ENCODE measurements around the gene MAPK12. TPM values are rescaled to one million over a fixed set of nuclear protein-coding genes. Genes with fewer than 3 reads are reported as not detected.

The MAPK12 gene
- total and polyA plus RNA-seq, 9 of the 15 experiments (the other 6 are each of a cell fraction or from before 2014, with no cell fraction given) = 0.79 to 71.5 (median 32.8) TPM

DNA sequence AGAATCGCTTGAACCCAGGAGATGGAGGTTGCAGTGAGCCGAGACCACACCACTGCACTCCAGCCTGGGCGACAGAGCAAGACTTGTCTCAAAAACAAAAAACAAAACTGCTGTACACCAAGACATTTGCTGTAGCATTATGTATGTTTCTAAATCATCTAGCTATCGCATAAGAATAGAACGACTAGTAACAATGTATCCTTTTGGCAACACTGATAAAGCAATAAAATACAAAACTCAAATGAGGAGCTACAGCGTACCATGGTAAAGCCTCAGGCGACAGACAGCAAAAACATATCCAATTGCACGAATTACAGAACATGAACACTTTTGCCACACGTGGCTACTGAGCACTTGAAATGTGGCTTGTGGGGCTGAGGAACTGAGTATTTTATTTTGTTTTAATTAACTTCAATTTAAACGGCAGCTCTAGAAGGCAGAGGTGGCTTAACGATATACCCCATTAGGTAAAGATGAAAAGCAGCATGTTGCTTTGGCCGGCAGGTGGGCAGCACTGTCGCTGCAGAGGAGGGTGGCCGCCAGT is 19.0 kb downstream of the MAPK12 start:
- Histone ChIP-seq H4K20me1 (replicated peaks; ENCODE audit: control insufficient read depth, insufficient read depth, low read length) (peaks cover 15% of the 10 kb centered on the region), H3K4me1 (replicated peaks in 1 of 2; ENCODE audit: control insufficient read depth in 2 of 2, insufficient read depth in 2 of 2, low read length in 2 of 2) (peaks cover 0 to 40% of the 10 kb centered on the region in 2 experiments; a peak in 3 of 5 replicates), H3K4me2 (ENCODE audit: insufficient read depth, low read length) (peak overlapping the region; percentile 79), H3K9me3 (replicated peaks; ENCODE audit: control insufficient read depth, insufficient read depth, low read depth, low read length) (no peaks in the 10 kb centered on the region), H3K4me3 (peak overlapping the region; percentile 76), H2AFZ (ENCODE audit: low read depth, low read length) (no peak overlapping the region), H3K27me3 (ENCODE audit: control insufficient read depth in 2 of 2, insufficient read depth in 2 of 2, low read length in 2 of 2) (no peaks in the 10 kb centered on the region), H3K9ac (ENCODE audit: insufficient read depth in 1 of 2, low read depth in 2 of 2, low read length in 2 of 2) (peak overlapping the region; percentile 80 to 90), H3K9me1 (ENCODE audit: control insufficient read depth, insufficient read depth, low read length) (no peaks in the 10 kb centered on the region), H3K36me3 (ENCODE audit: control insufficient read depth, insufficient read depth, low read length) (peaks cover 40% of the 10 kb centered on the region; the same call in 2 of the 3 replicates), H3K79me2 (ENCODE audit: control insufficient read depth, insufficient read depth, low read length) (peaks cover 73% of the 10 kb centered on the region), H3K27ac (ENCODE audit: extremely low read depth, low read depth, low read length) (peak overlapping the region; percentile 41; the same call in 1 of the 3 replicates)
- FAIRE-seq (peak; percentile 42), DNase-seq (ENCODE audit: extremely low read depth in 1 of 4, low spot score in 3 of 4) (no peak), ATAC-seq (no peak)
- in situ Hi-C loops (cut with MboI) (loop anchor here (5.0 kb wide), 1 partner anchor 100 kb away; the partner anchor contains the start of gene PPP6R2), intact Hi-C loops (cut with micrococcal nuclease) (loop anchor here (5.0 kb wide), 1 partner anchor 255 kb away; no protein-coding TSS in a partner anchor)
- ChIA-PET CTCF (ENCODE audit: low intra/inter-chr PET ratio) (interaction anchor here (0.6 to 1.0 kb wide), 2 partner anchors 17 to 100 kb away, joined by 3 to 4 read pairs; no protein-coding TSS in a partner anchor), POLR2A (interaction anchor here (0.5 to 1.9 kb wide), 4 partner anchors 9 to 437 kb away, joined by 3 to 5 read pairs (median 4); partner anchors contain the start of gene HDAC10)
- TF ChIP-seq, protein P1, sequence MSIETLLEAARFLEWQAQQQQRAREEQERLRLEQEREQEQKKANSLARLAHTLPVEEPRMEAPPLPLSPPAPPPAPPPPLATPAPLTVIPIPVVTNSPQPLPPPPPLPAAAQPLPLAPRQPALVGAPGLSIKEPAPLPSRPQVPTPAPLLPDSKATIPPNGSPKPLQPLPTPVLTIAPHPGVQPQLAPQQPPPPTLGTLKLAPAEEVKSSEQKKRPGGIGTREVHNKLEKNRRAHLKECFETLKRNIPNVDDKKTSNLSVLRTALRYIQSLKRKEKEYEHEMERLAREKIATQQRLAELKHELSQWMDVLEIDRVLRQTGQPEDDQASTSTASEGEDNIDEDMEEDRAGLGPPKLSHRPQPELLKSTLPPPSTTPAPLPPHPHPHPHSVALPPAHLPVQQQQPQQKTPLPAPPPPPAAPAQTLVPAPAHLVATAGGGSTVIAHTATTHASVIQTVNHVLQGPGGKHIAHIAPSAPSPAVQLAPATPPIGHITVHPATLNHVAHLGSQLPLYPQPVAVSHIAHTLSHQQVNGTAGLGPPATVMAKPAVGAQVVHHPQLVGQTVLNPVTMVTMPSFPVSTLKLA (conservative IDR thresholded peaks at IDR 0.05) = peak in 1 of 2 experiments; percentile 17; a peak in 1 of 4 replicates
- TF ChIP-seq MXI1 (IDR thresholded peaks at IDR 0.05; ENCODE audit: low read depth, low read length) = 0 out of 2 replicates have a peak, but pooled peaks have one; percentile 41
- no peak for TF ChIP-seq ZNF121 (CRISPR knock-in tag; conservative IDR thresholded peaks at IDR 0.05)
- no TSS peak for BruUV-seq (replicated peaks)
- WGBS (ENCODE audit: insufficient coverage, low coverage, missing lambda C conversion rate) = 3% methylated on average over 14 of the region's 14 CpGs
